CD14-positive monocyte (primary cell): Measurements from ENCODE around the gene PFKL. TPM values are rescaled to one million over a fixed set of nuclear protein-coding genes. Genes with fewer than 3 reads are reported as not detected.

ENCODE experiments used
- DNase-seq, 3 donors: peaks; one replicate each; pipeline ENCODE4 v3.0.0-alpha.2; 2011 to 2022
- H2AFZ ChIP-seq: 2 replicates; pipeline ENCODE4 v1.6.0; 2012; ENCODE audit warnings: mild to moderate bottlenecking, low read depth, low read length, inconsistent platforms; ENCODE audit not compliant: insufficient read depth, poor library complexity, severe bottlenecking
- H3K27ac ChIP-seq, 2 donors: 1 replicate in 1 of 2; 2 replicates in 1 of 2; pipeline ENCODE4 v1.5.1; 2012 to 2013; ENCODE audit warnings: low read length in 2 of 2, control low read depth in 1 of 2, inconsistent platforms in 1 of 2, low read depth in 1 of 2, mild to moderate bottlenecking in 1 of 2
- H3K27me3 ChIP-seq, 2 donors: one replicate each; pipeline versions ENCODE4 v1.6.0 to v1.6.1; 2011 to 2013; ENCODE audit warnings: low read length in 2 of 2; ENCODE audit not compliant: control insufficient read depth in 2 of 2, insufficient read depth in 2 of 2
- H3K36me3 ChIP-seq, 2 donors: replicated peaks in 1 of 2; 1 replicate in 1 of 2; 2 replicates in 1 of 2; pipeline versions ENCODE4 v1.5.1 to v1.6.1; 2012 to 2013; ENCODE audit warnings: low read length in 2 of 2, control low read depth in 1 of 2, inconsistent platforms in 1 of 2, mild to moderate bottlenecking in 1 of 2; ENCODE audit not compliant: insufficient read depth in 2 of 2, control insufficient read depth in 1 of 2
- H3K4me1 ChIP-seq, 2 donors: 1 replicate in 1 of 2; 2 replicates in 1 of 2; pipeline versions ENCODE4 v1.5.1 to v1.6.1; 2012 to 2013; ENCODE audit warnings: low read length in 2 of 2, control low read depth in 1 of 2, inconsistent platforms in 1 of 2, mild to moderate bottlenecking in 1 of 2, moderate library complexity in 1 of 2; ENCODE audit not compliant: insufficient read depth in 2 of 2, control insufficient read depth in 1 of 2
- H3K4me2 ChIP-seq: replicated peaks from 2 replicates; pipeline ENCODE3; 2012; ENCODE audit warnings: low read length, moderate library complexity, mild to moderate bottlenecking; ENCODE audit not compliant: poor library complexity, severe bottlenecking; ENCODE audit errors: extremely low read depth
- H3K4me3 ChIP-seq, 3 experiments: fragments of 200-600 bp in 1 of 3; sonication (generic) in 1 of 3; replicated peaks in 1 of 3; 1 replicate in 2 of 3; 2 replicates in 1 of 3; pipeline ENCODE4 v1.5.1; 2011 to 2013; ENCODE audit warnings: low read length in 3 of 3, mild to moderate bottlenecking in 3 of 3, control low read depth in 2 of 3, low read depth in 2 of 3, inconsistent platforms in 1 of 3, moderate library complexity in 1 of 3
- H3K79me2 ChIP-seq: 2 replicates; pipeline ENCODE4 v1.6.0; 2012; ENCODE audit warnings: mild to moderate bottlenecking, control low read depth, inconsistent platforms, low read length, moderate library complexity; ENCODE audit not compliant: insufficient read depth
- H3K9ac ChIP-seq: 2 replicates; pipeline ENCODE4 v1.6.0; 2017; ENCODE audit warnings: low read length, mild to moderate bottlenecking; ENCODE audit not compliant: insufficient read depth, poor library complexity, severe bottlenecking
- H3K9me3 ChIP-seq, 2 donors: replicated peaks in 1 of 2; 1 replicate in 1 of 2; 2 replicates in 1 of 2; pipeline versions ENCODE4 v1.5.1 to v1.6.1; 2012 to 2013; ENCODE audit warnings: low read length in 2 of 2, control low read depth in 1 of 2; ENCODE audit not compliant: control insufficient read depth in 1 of 2, insufficient read depth in 1 of 2
- H4K20me1 ChIP-seq: 2 replicates; pipeline ENCODE4 v1.6.0; 2012; ENCODE audit warnings: mild to moderate bottlenecking, low read length, control low read depth, moderate library complexity; ENCODE audit not compliant: insufficient read depth
- H3K27ac Mint-ChIP-seq, 7 donors: one replicate each; pipeline ENCODE4 v1.8.0; 2020; ENCODE audit warnings: mild to moderate bottlenecking in 7 of 7, mixed read lengths in 7 of 7, moderate library complexity in 6 of 7, inconsistent platforms in 2 of 7
- H3K27me3 Mint-ChIP-seq, 3 donors: one replicate each; pipeline ENCODE4 v1.8.0; 2021 to 2022; ENCODE audit warnings: low read depth in 3 of 3, mild to moderate bottlenecking in 3 of 3, mixed read lengths in 3 of 3, moderate library complexity in 3 of 3, inconsistent platforms in 1 of 3
- H3K36me3 Mint-ChIP-seq, 2 donors: one replicate each; pipeline ENCODE4 v1.8.0; 2020; ENCODE audit warnings: mixed read lengths in 2 of 2, inconsistent platforms in 1 of 2, mild to moderate bottlenecking in 1 of 2
- H3K4me1 Mint-ChIP-seq: one replicate; pipeline ENCODE4 v1.8.0; 2020; ENCODE audit warnings: mild to moderate bottlenecking, mixed read lengths
- H3K4me3 Mint-ChIP-seq, 2 donors: one replicate each; pipeline ENCODE4 v1.8.0; 2020; ENCODE audit warnings: mild to moderate bottlenecking in 2 of 2, mixed read lengths in 2 of 2, moderate library complexity in 1 of 2
- H3K9me3 Mint-ChIP-seq, 7 donors: one replicate each; pipeline ENCODE4 v1.8.0; 2020 to 2022; ENCODE audit warnings: mixed read lengths in 7 of 7, mild to moderate bottlenecking in 6 of 7, moderate library complexity in 6 of 7, inconsistent platforms in 2 of 7
- WGBS: methylation state at CpG from one replicate; pipeline ENCODE4 v1.1.5; 2013; ENCODE audit warnings: missing lambda C conversion rate; ENCODE audit not compliant: insufficient coverage; 5-methylcytosine and 5-hydroxymethylcytosine counted together
- intact Hi-C, 2 donors: fragments of 100-400 bp; cut with micrococcal nuclease; formaldehyde crosslinking; loops; one replicate each; pipeline versions ENCODE4 v1.15.0 to v1.15.1; 2023
- polyA plus RNA-seq, 3 donors: library from polyadenylated mRNA; depleted of rRNA in 1 of 3; unstranded in 2 of 3; stranded (reverse) in 1 of 3; fragments of 300-500 nt in 2 of 3; fragments of >200 nt in 1 of 3; fragmentation: Illumina TruSeq in 2 of 3; gene quantifications; 1 replicate in 2 of 3; 2 replicates in 1 of 3; pipeline ENCODE4 v1.2.3, GENCODE V29; 2012 to 2021
- TF ChIP-seq, protein P1 (sequence below): fragments of 200-600 bp; IDR thresholded peaks from one replicate; pipeline ENCODE4 v1.8.0; 2022; ENCODE audit warnings: antibody characterized with exemption, mild to moderate bottlenecking

Gene PFKL
- polyA plus RNA-seq, 3 donors: 105 to 133 (median 113) TPM

- intact Hi-C loops: no loop called here
- no peak overlapping the region for H3K4me3 Mint-ChIP-seq
- Histone ChIP-seq H2AFZ (no peak overlapping the region), H4K20me1 (peaks cover 32% of the 10 kb centered on the region), H3K9ac (no peak overlapping the region), H3K4me3 (no peak overlapping the region), H3K36me3 (peaks cover 92 to 95% of the 10 kb centered on the region in 2 donors), H3K4me1 (no peaks in the 10 kb centered on the region), H3K9me3 (no peaks in the 10 kb centered on the region), H3K27me3 (no peaks in the 10 kb centered on the region), H3K27ac (no peak overlapping the region), H3K79me2 (no peaks in the 10 kb centered on the region), H3K4me2 (no peak overlapping the region)
- no peaks in the 10 kb centered on the region for H3K27me3 Mint-ChIP-seq
- no peaks in the 10 kb centered on the region for H3K4me1 Mint-ChIP-seq
- no peak for DNase-seq
- TF ChIP-seq, protein P1, sequence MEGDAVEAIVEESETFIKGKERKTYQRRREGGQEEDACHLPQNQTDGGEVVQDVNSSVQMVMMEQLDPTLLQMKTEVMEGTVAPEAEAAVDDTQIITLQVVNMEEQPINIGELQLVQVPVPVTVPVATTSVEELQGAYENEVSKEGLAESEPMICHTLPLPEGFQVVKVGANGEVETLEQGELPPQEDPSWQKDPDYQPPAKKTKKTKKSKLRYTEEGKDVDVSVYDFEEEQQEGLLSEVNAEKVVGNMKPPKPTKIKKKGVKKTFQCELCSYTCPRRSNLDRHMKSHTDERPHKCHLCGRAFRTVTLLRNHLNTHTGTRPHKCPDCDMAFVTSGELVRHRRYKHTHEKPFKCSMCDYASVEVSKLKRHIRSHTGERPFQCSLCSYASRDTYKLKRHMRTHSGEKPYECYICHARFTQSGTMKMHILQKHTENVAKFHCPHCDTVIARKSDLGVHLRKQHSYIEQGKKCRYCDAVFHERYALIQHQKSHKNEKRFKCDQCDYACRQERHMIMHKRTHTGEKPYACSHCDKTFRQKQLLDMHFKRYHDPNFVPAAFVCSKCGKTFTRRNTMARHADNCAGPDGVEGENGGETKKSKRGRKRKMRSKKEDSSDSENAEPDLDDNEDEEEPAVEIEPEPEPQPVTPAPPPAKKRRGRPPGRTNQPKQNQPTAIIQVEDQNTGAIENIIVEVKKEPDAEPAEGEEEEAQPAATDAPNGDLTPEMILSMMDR: no peak
- peaks cover 31 to 81% of the 10 kb centered on the region in 2 donors for H3K36me3 Mint-ChIP-seq
- no peak overlapping the region for H3K27ac Mint-ChIP-seq
- H3K9me3 Mint-ChIP-seq: no peaks in the 10 kb centered on the region
- WGBS: 97% methylated on average over 22 of the region's 22 CpGs
Measured at GRCh38 chr21:44317871-44318270, 18.0 kb downstream of the PFKL start.

DNA sequence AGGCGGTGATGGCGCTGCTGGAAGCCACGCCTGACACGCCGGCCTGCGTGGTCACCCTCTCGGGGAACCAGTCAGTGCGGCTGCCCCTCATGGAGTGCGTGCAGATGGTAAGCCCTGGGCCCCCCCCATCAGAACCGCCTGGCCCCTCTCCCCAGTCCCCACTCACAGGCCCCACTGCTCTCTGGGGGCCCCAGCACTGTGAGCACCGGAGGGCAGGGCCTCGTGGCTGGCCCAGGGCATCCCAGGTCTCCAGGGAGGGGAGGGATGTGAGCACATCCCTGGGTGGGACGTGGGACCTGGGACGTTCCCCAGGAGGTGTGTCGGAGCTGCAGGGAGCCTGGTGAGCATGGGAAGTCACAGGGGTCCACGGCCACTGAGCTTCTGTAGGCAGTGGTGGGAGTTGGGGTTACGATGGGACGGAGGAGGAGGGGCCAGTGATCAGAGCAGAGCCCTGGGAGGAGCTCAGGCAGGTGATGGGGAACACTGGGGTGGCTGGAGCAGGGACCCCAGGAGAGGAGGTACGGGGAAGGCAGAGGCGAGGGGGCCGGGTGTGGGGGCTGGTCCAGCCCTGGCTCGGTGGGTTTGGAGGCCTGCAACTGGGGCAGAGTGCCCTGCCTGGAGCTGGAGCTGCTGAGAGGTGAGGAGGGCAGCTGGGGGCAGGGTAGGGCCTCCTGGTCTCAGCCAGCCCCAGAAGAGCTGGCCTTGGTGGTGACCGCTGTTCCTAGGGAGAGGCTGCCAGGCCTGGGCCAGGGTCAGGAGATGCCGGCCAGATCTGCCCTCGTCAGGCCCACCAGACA is 18.8 kb downstream of the PFKL start:
- no peak overlapping the region for H3K4me3 Mint-ChIP-seq
- WGBS: 97% methylated on average over 19 of the region's 25 CpGs
- Histone ChIP-seq H3K4me3 (no peak overlapping the region), H3K79me2 (no peaks in the 10 kb centered on the region), H4K20me1 (peaks cover 31% of the 10 kb centered on the region), H3K9ac (no peak overlapping the region), H3K27me3 (no peaks in the 10 kb centered on the region), H3K4me1 (no peaks in the 10 kb centered on the region), H3K36me3 (peaks cover 90 to 95% of the 10 kb centered on the region in 2 donors), H3K9me3 (no peaks in the 10 kb centered on the region), H2AFZ (no peak overlapping the region), H3K27ac (no peak overlapping the region), H3K4me2 (no peak overlapping the region)
- TF ChIP-seq, protein P1: no peak
- H3K9me3 Mint-ChIP-seq: no peaks in the 10 kb centered on the region
- H3K27me3 Mint-ChIP-seq: no peaks in the 10 kb centered on the region
- H3K27ac Mint-ChIP-seq: no peak overlapping the region
- peaks cover 34 to 80% of the 10 kb centered on the region in 2 donors for H3K36me3 Mint-ChIP-seq
- no peak for DNase-seq
- intact Hi-C loops: no loop called here
- H3K4me1 Mint-ChIP-seq: no peaks in the 10 kb centered on the region
